HFF-Myc (cell line): ENCODE results near the gene TCEA2.
A peak's percentile ranks its signal among the peaks of the same experiment; 100 is the strongest.

Experiments used
- DNase-seq: peaks from one replicate; pipeline ENCODE4 v3.0.0-alpha.2; 2011; ENCODE audit warnings: low read depth; ENCODE audit errors: extremely low read depth
- H3K4me3 ChIP-seq: replicated peaks from 2 replicates; pipeline ENCODE4 v1.5.1; 2011; ENCODE audit warnings: low read depth, mild to moderate bottlenecking, control low read depth, low read length
- CTCF ChIP-seq: IDR thresholded peaks from 2 replicates; pipeline ENCODE4 v1.5.1; 2012; ENCODE audit warnings: mild to moderate bottlenecking, low read depth, low read length, control low read depth; ENCODE audit errors: missing control alignments

The TCEA2 gene

GRCh38 chr20:64040231-64041039 lies 22.6 kb upstream of the TCEA2 start:
- H3K4me3 ChIP-seq = no peak overlapping the region
- no peak for TF ChIP-seq CTCF
- DNase-seq = no peak

- no peak overlapping the region for H3K4me3 ChIP-seq
- TF ChIP-seq CTCF = no peak
- no peak for DNase-seq
Measured at GRCh38 chr20:64041040-64041780, 21.8 kb upstream of the TCEA2 start.

- TF ChIP-seq CTCF = no peak
- no peak for DNase-seq
- H3K4me3 ChIP-seq = no peak overlapping the region
Measured at GRCh38 chr20:64041781-64042053, 21.3 kb upstream of the TCEA2 start.

GRCh38 chr20:64042054-64042781 lies 20.8 kb upstream of the TCEA2 start:
- H3K4me3 ChIP-seq = peak overlapping the region; percentile 21; the same call in 1 of the 2 replicates
- DNase-seq = no peak
- TF ChIP-seq CTCF = no peak

- TF ChIP-seq CTCF = no peak
- no peak overlapping the region for H3K4me3 ChIP-seq
- DNase-seq = no peak
Measured at GRCh38 chr20:64043768-64044167, 19.2 kb upstream of the TCEA2 start.

GRCh38 chr20:64044484-64045247 lies 18.3 kb upstream of the TCEA2 start:
- DNase-seq = no peak
- TF ChIP-seq CTCF = no peak
- no peak overlapping the region for H3K4me3 ChIP-seq
